ENCODE measurements around the gene RRP15. TPM values are rescaled to one million over a fixed set of nuclear protein-coding genes. Genes with fewer than 3 reads are reported as not detected.

Gene RRP15
- total RNA-seq, 1 donor from 2014 or later = 9.0 TPM

DNA sequence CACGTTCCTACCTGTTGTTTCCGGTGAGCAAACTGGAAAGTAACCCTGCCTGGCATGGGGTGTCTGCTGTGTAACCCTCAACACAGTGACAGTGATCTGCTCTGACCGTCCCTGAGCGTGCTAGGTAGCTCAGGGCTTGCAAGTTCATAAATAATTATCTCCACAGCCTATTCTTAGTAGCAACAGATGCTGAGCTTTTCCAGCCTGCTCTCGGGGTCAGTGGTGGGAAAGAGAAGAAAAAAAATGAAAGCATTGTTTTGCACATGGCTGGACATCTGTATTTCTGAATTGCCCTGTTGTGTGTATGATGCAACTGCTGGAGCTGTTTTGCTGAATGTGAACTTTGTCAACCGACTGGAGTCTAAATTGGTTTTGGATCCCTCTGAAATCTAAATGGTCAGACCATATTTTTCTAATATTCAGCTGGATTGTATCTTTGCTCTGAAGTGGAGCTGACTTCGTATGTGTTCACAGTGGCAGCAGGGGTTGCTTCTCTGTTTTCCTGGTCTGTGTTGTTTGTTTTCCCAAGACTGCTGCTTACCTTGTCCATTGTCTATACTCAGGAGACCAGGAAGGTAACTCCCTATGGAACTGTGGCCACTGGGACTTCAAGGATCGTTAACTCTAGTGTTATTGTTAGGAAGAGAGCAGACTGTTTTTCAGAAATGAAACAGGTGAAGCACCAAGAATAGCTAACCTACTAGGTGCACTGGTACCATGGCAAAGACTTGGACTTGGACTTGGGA is 87.0 kb downstream of the RRP15 start:
- DNase-seq (ENCODE audit: low read depth) = no peak

DNA sequence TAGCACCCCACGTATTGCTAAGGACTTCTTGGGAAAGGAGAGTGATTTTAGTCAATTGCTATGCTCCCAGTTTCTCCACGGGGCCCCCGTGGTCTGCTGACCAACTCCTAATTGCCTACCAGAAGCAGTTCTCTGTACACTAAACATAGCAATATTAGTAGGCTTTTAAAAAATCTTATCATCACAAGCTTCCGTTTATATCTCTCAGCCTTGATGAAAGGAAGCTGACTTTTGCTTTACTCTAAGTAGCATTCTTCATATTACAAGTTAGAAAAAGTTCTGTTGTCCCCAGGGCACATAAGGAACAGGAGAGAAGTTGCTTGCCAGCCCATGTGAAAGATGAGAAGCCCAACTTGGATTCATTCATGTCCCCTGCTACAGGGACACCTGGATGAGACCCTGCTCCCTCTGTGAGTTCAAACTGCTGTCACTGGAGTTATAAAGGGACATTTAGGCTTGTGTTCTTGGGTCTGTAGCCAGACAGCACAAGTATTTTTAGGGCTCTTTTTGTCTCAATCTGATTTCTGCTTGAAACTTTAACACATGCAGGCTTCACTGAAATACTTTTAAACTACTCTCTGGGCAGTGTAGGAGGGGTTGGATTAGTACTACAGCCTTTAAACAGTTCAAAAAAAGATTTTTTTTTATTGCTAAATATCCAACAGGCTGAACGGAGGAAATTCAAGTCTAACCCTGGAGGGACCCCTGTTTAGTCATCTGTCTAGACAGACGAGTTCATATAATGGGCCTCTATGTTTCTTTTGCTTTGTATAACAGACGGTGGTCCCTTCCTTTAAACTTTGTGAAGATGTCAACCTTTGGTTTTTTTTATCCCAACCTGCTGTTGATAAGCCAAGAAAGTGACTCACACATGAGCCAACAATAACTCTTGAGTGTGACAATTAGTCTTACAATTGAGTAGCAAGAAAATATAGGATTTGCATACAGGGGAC is 89.6 kb downstream of the RRP15 start:
- DNase-seq (ENCODE audit: low read depth) = no peak
- no peak overlapping the region for H3K4me3 ChIP-seq (ENCODE audit: low read depth, low read length)
- no peak for TF ChIP-seq CTCF (conservative IDR thresholded peaks at IDR 0.05; ENCODE audit: low read depth, low read length)

More for the DNA sequence above, 87.0 kb downstream of the RRP15 start:
- TF ChIP-seq CTCF (conservative IDR thresholded peaks at IDR 0.05; ENCODE audit: low read depth, low read length) = no peak
- H3K4me3 ChIP-seq (ENCODE audit: low read depth, low read length) = no peak overlapping the region

GRCh38 chr1:218376722-218377121 is 91.6 kb downstream of the RRP15 start:
- TF ChIP-seq CTCF (conservative IDR thresholded peaks at IDR 0.05; ENCODE audit: low read depth, low read length) = no peak
- no peak overlapping the region for H3K4me3 ChIP-seq (ENCODE audit: low read depth, low read length)
- DNase-seq (ENCODE audit: low read depth) = no peak

DNA sequence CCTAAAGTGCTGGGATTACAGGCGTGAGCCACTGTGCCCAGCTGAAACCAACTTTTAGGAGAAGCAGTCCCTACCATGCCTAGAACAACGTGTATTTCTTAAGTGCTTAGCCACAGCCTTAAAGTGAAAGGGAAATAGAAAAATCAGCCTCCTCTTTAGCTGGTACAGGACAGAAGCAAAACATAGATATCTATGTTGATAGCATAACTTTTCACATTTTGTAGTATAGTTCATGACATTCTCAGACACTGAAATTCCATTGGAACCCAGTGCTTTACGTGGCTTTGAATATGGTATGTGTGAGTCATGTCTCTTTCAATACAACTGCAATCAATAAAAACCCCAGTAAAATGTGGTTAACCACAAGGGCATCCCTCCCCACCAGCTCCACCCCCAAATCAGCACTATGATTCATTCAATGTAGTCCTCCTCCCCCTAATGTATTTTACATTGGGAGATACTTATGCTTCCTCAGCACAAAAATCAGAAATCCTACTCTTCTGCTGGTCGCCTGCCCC is 92.1 kb downstream of the RRP15 start:
- H3K4me3 ChIP-seq (ENCODE audit: low read depth, low read length) = no peak overlapping the region
- no peak for TF ChIP-seq CTCF (conservative IDR thresholded peaks at IDR 0.05; ENCODE audit: low read depth, low read length)
- peak; percentile 91 for DNase-seq (ENCODE audit: low read depth)

GRCh38 chr1:218380125-218380977 is 95.3 kb downstream of the RRP15 start:
- DNase-seq (ENCODE audit: low read depth) = peak; percentile 87
- TF ChIP-seq CTCF (conservative IDR thresholded peaks at IDR 0.05; ENCODE audit: low read depth, low read length) = no peak

DNA sequence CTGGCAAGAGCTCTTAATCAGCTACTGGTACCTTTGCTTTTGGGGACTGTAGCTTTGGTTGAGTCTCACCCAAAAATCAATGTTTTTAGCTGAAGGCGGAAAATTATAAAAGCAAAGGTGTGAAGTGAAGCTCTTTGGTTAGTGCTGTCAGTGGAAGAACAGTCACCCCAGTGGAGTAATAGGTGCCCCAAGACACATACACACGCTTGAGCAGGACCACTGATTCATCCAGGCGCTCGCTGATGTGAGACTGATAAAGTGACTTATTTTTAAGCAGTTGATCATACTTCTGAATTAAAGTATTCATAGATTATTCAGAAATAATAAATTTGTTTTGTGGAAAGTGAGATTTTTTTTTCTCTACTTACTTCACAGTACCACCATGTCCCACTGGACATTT is 97.2 kb downstream of the RRP15 start:
- no peak for DNase-seq (ENCODE audit: low read depth)
- TF ChIP-seq CTCF (conservative IDR thresholded peaks at IDR 0.05; ENCODE audit: low read depth, low read length) = no peak
- H3K4me3 ChIP-seq (ENCODE audit: low read depth, low read length) = no peak overlapping the region

More at GRCh38 chr1:218380125-218380977, 95.3 kb downstream of the RRP15 start:
- H3K4me3 ChIP-seq (ENCODE audit: low read depth, low read length) = no peak overlapping the region

Measured in epithelial cell of proximal tubule (primary cell).